Gastroesophageal sphincter (tissue), 4 donors: ENCODE results near the gene SARS1. TPM values are rescaled to one million over a fixed set of nuclear protein-coding genes. Genes with fewer than 3 reads are reported as not detected.

Experiments used
- ATAC-seq: fragments of 150-250 bp; one replicate; pipeline ENCODE4 v1.9.1; 2016; ENCODE audit warnings: mild to moderate bottlenecking, moderate library complexity
- H3K27ac ChIP-seq, 4 donors: fragments of 200-600 bp; sonication (generic) in 3 of 4; 1 replicate in 3 of 4; 2 replicates in 1 of 4; pipeline ENCODE4 v1.5.1; 2016 to 2019
- H3K27me3 ChIP-seq: fragments of 200-600 bp; sonication (generic); one replicate; pipeline ENCODE4 v1.5.1; 2019
- H3K36me3 ChIP-seq, 2 donors: fragments of 200-600 bp; sonication (generic); one replicate each; pipeline ENCODE4 v1.5.1; 2019; ENCODE audit warnings: control low read depth in 1 of 2
- H3K4me1 ChIP-seq, 3 donors: fragments of 200-600 bp; sonication (generic); 1 replicate in 2 of 3; 2 replicates in 1 of 3; pipeline ENCODE4 v1.5.1; 2016 to 2019; ENCODE audit warnings: control low read depth in 2 of 3
- H3K4me3 ChIP-seq, 2 donors: fragments of 200-600 bp; sonication (generic); one replicate each; pipeline ENCODE4 v1.5.1; 2019; ENCODE audit warnings: mild to moderate bottlenecking in 1 of 2, moderate library complexity in 1 of 2
- H3K9me3 ChIP-seq, 3 donors: fragments of 200-600 bp; sonication (generic); one replicate each; pipeline ENCODE4 v1.5.1; 2017 to 2019; ENCODE audit warnings: control low read depth in 2 of 3
- EP300 ChIP-seq: sonication (generic); formaldehyde crosslinking; IDR thresholded peaks from one replicate; pipeline ENCODE4 v1.6.1; 2017; ENCODE audit warnings: antibody characterized with exemption, mild to moderate bottlenecking
- POLR2A ChIP-seq, 2 donors: fragments of 450-650 bp; IDR thresholded peaks; one replicate each; pipeline ENCODE4 v1.6.1; 2017; ENCODE audit warnings: antibody characterized with exemption in 2 of 2, mild to moderate bottlenecking in 2 of 2, moderate library complexity in 1 of 2
- POLR2AphosphoS5 ChIP-seq: sonication (generic); formaldehyde crosslinking; IDR thresholded peaks from one replicate; pipeline ENCODE4 v1.6.1; 2017; ENCODE audit warnings: antibody characterized with exemption
- WGBS, 2 donors: methylation state at CpG; one replicate each; pipeline ENCODE4 v1.1.5; 2018; ENCODE audit warnings: low coverage in 1 of 2; 5-methylcytosine and 5-hydroxymethylcytosine counted together
- total RNA-seq, 4 donors: library from RNA; depleted of rRNA; stranded (reverse); fragments of >200 nt; gene quantifications; one replicate each; pipeline ENCODE4 v1.1.0, GENCODE V29; 2016
- TF ChIP-seq, protein P1 (sequence below), 4 experiments: fragments of 200-600 bp in 2 of 4; fragments of 450-650 bp in 2 of 4; sonication (generic) in 1 of 4; IDR thresholded peaks; one replicate each; pipeline ENCODE4 v1.5.1; 2017 to 2019; ENCODE audit warnings: antibody characterized with exemption in 4 of 4, mild to moderate bottlenecking in 2 of 4, moderate library complexity in 2 of 4

The SARS1 gene
- total RNA-seq, 4 donors from 2014 or later: 154 to 187 (median 158) TPM

- H3K9me3 ChIP-seq: no peaks in the 10 kb centered on the region
- no peak overlapping the region for H3K27ac ChIP-seq
- no peaks in the 10 kb centered on the region for H3K36me3 ChIP-seq
- TF ChIP-seq EP300 (no peak), POLR2A (IDR thresholded peaks at IDR 0.05) (no peak), POLR2AphosphoS5 (no peak)
- TF ChIP-seq, protein P1, sequence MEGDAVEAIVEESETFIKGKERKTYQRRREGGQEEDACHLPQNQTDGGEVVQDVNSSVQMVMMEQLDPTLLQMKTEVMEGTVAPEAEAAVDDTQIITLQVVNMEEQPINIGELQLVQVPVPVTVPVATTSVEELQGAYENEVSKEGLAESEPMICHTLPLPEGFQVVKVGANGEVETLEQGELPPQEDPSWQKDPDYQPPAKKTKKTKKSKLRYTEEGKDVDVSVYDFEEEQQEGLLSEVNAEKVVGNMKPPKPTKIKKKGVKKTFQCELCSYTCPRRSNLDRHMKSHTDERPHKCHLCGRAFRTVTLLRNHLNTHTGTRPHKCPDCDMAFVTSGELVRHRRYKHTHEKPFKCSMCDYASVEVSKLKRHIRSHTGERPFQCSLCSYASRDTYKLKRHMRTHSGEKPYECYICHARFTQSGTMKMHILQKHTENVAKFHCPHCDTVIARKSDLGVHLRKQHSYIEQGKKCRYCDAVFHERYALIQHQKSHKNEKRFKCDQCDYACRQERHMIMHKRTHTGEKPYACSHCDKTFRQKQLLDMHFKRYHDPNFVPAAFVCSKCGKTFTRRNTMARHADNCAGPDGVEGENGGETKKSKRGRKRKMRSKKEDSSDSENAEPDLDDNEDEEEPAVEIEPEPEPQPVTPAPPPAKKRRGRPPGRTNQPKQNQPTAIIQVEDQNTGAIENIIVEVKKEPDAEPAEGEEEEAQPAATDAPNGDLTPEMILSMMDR (IDR thresholded peaks at IDR 0.05): no peak
- no peak overlapping the region for H3K4me3 ChIP-seq
- H3K27me3 ChIP-seq: no peaks in the 10 kb centered on the region
- WGBS, 2 donors: 73 to 84% methylated on average over 6 of the region's 7 CpGs
- no peak for ATAC-seq
- peaks cover 0 to 4% (median 0%) of the 10 kb centered on the region in 3 donors for H3K4me1 ChIP-seq
These were observed 5.3 kb upstream of the SARS1 start for GRCh38 chr1:109208394-109208793.

GRCh38 chr1:109208836-109209463 is 4.8 kb upstream of the SARS1 start:
- no peak overlapping the region for H3K4me3 ChIP-seq
- no peak for ATAC-seq

GRCh38 chr1:109210058-109210457 is 3.7 kb upstream of the SARS1 start:
- H3K27me3 ChIP-seq: no peaks in the 10 kb centered on the region
- no peak overlapping the region for H3K27ac ChIP-seq
- H3K4me1 ChIP-seq: peaks cover 0 to 7% (median under 1%) of the 10 kb centered on the region in 3 donors
- TF ChIP-seq POLR2A (IDR thresholded peaks at IDR 0.05) (no peak), POLR2AphosphoS5 (no peak), EP300 (no peak)
- TF ChIP-seq, protein P1 (IDR thresholded peaks at IDR 0.05): no peak
- H3K9me3 ChIP-seq: no peaks in the 10 kb centered on the region
- no peak for ATAC-seq
- H3K36me3 ChIP-seq: no peaks in the 10 kb centered on the region
- no peak overlapping the region for H3K4me3 ChIP-seq
- 72 to 89% methylated on average over 5 of the region's 8 CpGs for WGBS, 2 donors

More at GRCh38 chr1:109208836-109209463, 4.8 kb upstream of the SARS1 start:
- Histone ChIP-seq H3K27me3 (no peaks in the 10 kb centered on the region), H3K36me3 (no peaks in the 10 kb centered on the region), H3K27ac (no peak overlapping the region), H3K9me3 (no peaks in the 10 kb centered on the region), H3K4me1 (peaks cover 0 to 6% (median 0%) of the 10 kb centered on the region in 3 donors)
- 63 to 66% methylated on average over 9 of the region's 9 CpGs for WGBS, 2 donors
- TF ChIP-seq POLR2A (IDR thresholded peaks at IDR 0.05) (no peak), EP300 (no peak), POLR2AphosphoS5 (no peak)
- TF ChIP-seq, protein P1 (IDR thresholded peaks at IDR 0.05): no peak

- TF ChIP-seq POLR2AphosphoS5: no peak
- TF ChIP-seq POLR2A (IDR thresholded peaks at IDR 0.05): no peak
- no peak for TF ChIP-seq EP300
- TF ChIP-seq, protein P1 (IDR thresholded peaks at IDR 0.05): no peak
- H3K27ac ChIP-seq: peak overlapping the region; percentile 76 to 95 (median 91)
- peaks cover 0 to 9% of the 10 kb centered on the region in 2 donors for H3K36me3 ChIP-seq
- peaks cover 0 to 36% (median 9%) of the 10 kb centered on the region in 3 donors for H3K4me1 ChIP-seq
- no peak for ATAC-seq
- H3K9me3 ChIP-seq: no peaks in the 10 kb centered on the region
- H3K4me3 ChIP-seq: peak overlapping the region; percentile 69 to 70
- 34 to 41% methylated on average over 5 to 7 of the region's 10 CpGs for WGBS, 2 donors
- no peaks in the 10 kb centered on the region for H3K27me3 ChIP-seq
These were observed 334 bp upstream of the SARS1 start for GRCh38 chr1:109213345-109213823.
